ENCODE data around the gene SCGB1A1.

Gene SCGB1A1

GRCh38 chr11:62398011-62398994 lies 20.5 kb upstream of the SCGB1A1 start:
- DNase-seq, result no peak

GRCh38 chr11:62399172-62399877 lies 19.5 kb upstream of the SCGB1A1 start:
- DNase-seq, result no peak

GRCh38 chr11:62399878-62400266 lies 19.0 kb upstream of the SCGB1A1 start:
- no peak for DNase-seq

GRCh38 chr11:62400281-62400680 lies 18.6 kb upstream of the SCGB1A1 start:
- DNase-seq, result no peak

GRCh38 chr11:62400760-62401159 lies 18.1 kb upstream of the SCGB1A1 start:
- DNase-seq, result no peak

- DNase-seq, result no peak
These were observed 17.5 kb upstream of the SCGB1A1 start for GRCh38 chr11:62401356-62401755.

GRCh38 chr11:62401811-62402210 lies 17.0 kb upstream of the SCGB1A1 start:
- DNase-seq, result no peak

GRCh38 chr11:62402226-62402959 lies 16.4 kb upstream of the SCGB1A1 start:
- no peak for DNase-seq

GRCh38 chr11:62402960-62403730 lies 15.7 kb upstream of the SCGB1A1 start:
- DNase-seq, result no peak

- no peak for DNase-seq
These were observed 14.4 kb upstream of the SCGB1A1 start for GRCh38 chr11:62404435-62404834.

- DNase-seq, result no peak
These were observed 13.9 kb upstream of the SCGB1A1 start for GRCh38 chr11:62404901-62405300.

- DNase-seq, result no peak
These were observed 12.8 kb upstream of the SCGB1A1 start for GRCh38 chr11:62406034-62406433.

- no peak for DNase-seq
These were observed 9.0 kb upstream of the SCGB1A1 start for GRCh38 chr11:62409831-62410230.

GRCh38 chr11:62410972-62411371 lies 7.9 kb upstream of the SCGB1A1 start:
- DNase-seq, result no peak

- DNase-seq, result no peak
These were observed 7.3 kb upstream of the SCGB1A1 start for GRCh38 chr11:62411524-62411923.

GRCh38 chr11:62413060-62413696 lies 5.7 kb upstream of the SCGB1A1 start:
- no peak for DNase-seq

- DNase-seq, result no peak
These were observed 2.2 kb upstream of the SCGB1A1 start for GRCh38 chr11:62416596-62416995.

- DNase-seq, result no peak
These were observed 697 bp upstream of the SCGB1A1 start for GRCh38 chr11:62418136-62418535.

- DNase-seq, result no peak
These were observed 589 bp downstream of the SCGB1A1 start for GRCh38 chr11:62419314-62419929.

GRCh38 chr11:62419943-62420342 lies 1.1 kb downstream of the SCGB1A1 start:
- no peak for DNase-seq

GRCh38 chr11:62420882-62421281 lies 2.0 kb downstream of the SCGB1A1 start:
- DNase-seq, result no peak

- no peak for DNase-seq
These were observed 3.2 kb downstream of the SCGB1A1 start for GRCh38 chr11:62421996-62422395.
